Tongue (tissue), 2 donors: ENCODE measurements around the gene PCSK1N. TPM values are rescaled to one million over a fixed set of nuclear protein-coding genes. Genes with fewer than 3 reads are reported as not detected.

Experiments
- DNase-seq: peaks from one replicate; pipeline ENCODE4 v3.0.0-alpha.2; 2015
- total RNA-seq: library from RNA; depleted of rRNA; stranded (reverse); fragments of >200 nt; gene quantifications from one replicate; pipeline ENCODE4 v1.2.3, GENCODE V29; 2014

PCSK1N gene
- total RNA-seq, 1 donor from 2014 or later = 2.5 TPM

GRCh38 chrX:48789366-48790220 lies 45.8 kb downstream of the PCSK1N start:
- no peak for DNase-seq

GRCh38 chrX:48787505-48788443 lies 47.6 kb downstream of the PCSK1N start:
- DNase-seq = no peak

GRCh38 chrX:48786825-48787504 lies 48.4 kb downstream of the PCSK1N start:
- DNase-seq = no peak

GRCh38 chrX:48786341-48786800 lies 49.0 kb downstream of the PCSK1N start, which contains the start of gene GATA1:
TSS of gene GATA1 (plus strand) at chrX:48786590. CDS start at chrX:48791110, 4,520 bp downstream.
- no peak for DNase-seq

GRCh38 chrX:48785540-48786214 lies 49.7 kb downstream of the PCSK1N start:
- DNase-seq = no peak

GRCh38 chrX:48785186-48785539 lies 50.2 kb downstream of the PCSK1N start:
- DNase-seq = no peak

- DNase-seq = no peak
Observed at GRCh38 chrX:48784726-48785125, 50.7 kb downstream of the PCSK1N start.

- DNase-seq = no peak
Observed at GRCh38 chrX:48782795-48783194, 52.6 kb downstream of the PCSK1N start.

GRCh38 chrX:48782216-48782615 lies 53.2 kb downstream of the PCSK1N start:
- DNase-seq = no peak

GRCh38 chrX:48781705-48782104 lies 53.7 kb downstream of the PCSK1N start:
- DNase-seq = no peak

Other genes with a start within 250 kb of the PCSK1N start
- 100 TPM for gene WDR13, start 238.1 kb downstream of the PCSK1N start, total RNA-seq
- gene WAS, start 151.8 kb downstream of the PCSK1N start, total RNA-seq = 1.6 TPM
- gene SUV39H1, start 138.9 kb downstream of the PCSK1N start, total RNA-seq = 2.9 TPM
- gene GLOD5, start 73.9 kb downstream of the PCSK1N start, total RNA-seq = not detected
- 0.41 TPM for gene GATA1, start 49.0 kb downstream of the PCSK1N start, total RNA-seq
- 119 TPM for gene HDAC6, start 33.5 kb downstream of the PCSK1N start, total RNA-seq
- gene ERAS, start 9.1 kb downstream of the PCSK1N start, total RNA-seq = not detected
- 36.7 TPM for gene TIMM17B, start 62.2 kb upstream of the PCSK1N start, total RNA-seq
- gene PQBP1, start 62.3 kb upstream of the PCSK1N start, total RNA-seq = 25.2 TPM
- gene SLC35A2, start 76.0 kb upstream of the PCSK1N start, total RNA-seq = 11.1 TPM
- 1.8 TPM for gene PIM2, start 83.4 kb upstream of the PCSK1N start, total RNA-seq
- gene OTUD5, start 122.0 kb upstream of the PCSK1N start, total RNA-seq = 30.8 TPM
- gene KCND1, start 136.2 kb upstream of the PCSK1N start, total RNA-seq = 2.1 TPM
- 21.0 TPM for gene GRIPAP1, start 166.7 kb upstream of the PCSK1N start, total RNA-seq
- 27.1 TPM for gene TFE3, start 207.7 kb upstream of the PCSK1N start, total RNA-seq
- 2.7 TPM for gene CCDC120, start 223.4 kb upstream of the PCSK1N start, total RNA-seq
- 1.3 TPM for gene PRAF2, start 238.4 kb upstream of the PCSK1N start, total RNA-seq
- gene WDR45, start 244.3 kb upstream of the PCSK1N start, total RNA-seq = 20.3 TPM